ENCODE measurements around the gene PLD1.

The PLD1 gene

GRCh38 chr3:171838218-171838720 is 28.0 kb upstream of the PLD1 start:
- DNase-seq = no peak

- DNase-seq = no peak
Observed at GRCh38 chr3:171837698-171838097, 27.4 kb upstream of the PLD1 start.

GRCh38 chr3:171836855-171837254 is 26.6 kb upstream of the PLD1 start:
- DNase-seq = no peak

- no peak for DNase-seq
Observed at GRCh38 chr3:171835613-171836012, 25.3 kb upstream of the PLD1 start.

- DNase-seq = no peak
Observed at GRCh38 chr3:171835116-171835515, 24.8 kb upstream of the PLD1 start.

GRCh38 chr3:171834461-171834801 is 24.1 kb upstream of the PLD1 start:
- DNase-seq = no peak

GRCh38 chr3:171833789-171834460 is 23.6 kb upstream of the PLD1 start:
- no peak for DNase-seq

GRCh38 chr3:171832989-171833388 is 22.7 kb upstream of the PLD1 start:
- DNase-seq = no peak

GRCh38 chr3:171831936-171832335 is 21.7 kb upstream of the PLD1 start:
- DNase-seq = no peak

- no peak for DNase-seq
Observed at GRCh38 chr3:171830518-171830875, 20.2 kb upstream of the PLD1 start.

- DNase-seq = no peak
Observed at GRCh38 chr3:171829841-171830517, 19.7 kb upstream of the PLD1 start.

- no peak for DNase-seq
Observed at GRCh38 chr3:171828902-171829770, 18.9 kb upstream of the PLD1 start.

- DNase-seq = no peak
Observed at GRCh38 chr3:171827836-171828458, 17.7 kb upstream of the PLD1 start.

GRCh38 chr3:171827385-171827784 is 17.1 kb upstream of the PLD1 start:
- DNase-seq = no peak

GRCh38 chr3:171825222-171825828 is 15.0 kb upstream of the PLD1 start:
- DNase-seq = no peak

- no peak for DNase-seq
Observed at GRCh38 chr3:171824824-171825221, 14.5 kb upstream of the PLD1 start.

- no peak for DNase-seq
Observed at GRCh38 chr3:171824116-171824515, 13.8 kb upstream of the PLD1 start.

GRCh38 chr3:171822431-171823106 is 12.3 kb upstream of the PLD1 start:
- DNase-seq = no peak

GRCh38 chr3:171821778-171822358 is 11.6 kb upstream of the PLD1 start:
- no peak for DNase-seq

GRCh38 chr3:171821044-171821443 is 10.8 kb upstream of the PLD1 start:
- DNase-seq = no peak

GRCh38 chr3:171817074-171817800 is 7.0 kb upstream of the PLD1 start:
- no peak for DNase-seq
